Lower leg skin (tissue), 4 donors: ENCODE data around the gene PLEKHG2. TPM values are rescaled to one million over a fixed set of nuclear protein-coding genes. Genes with fewer than 3 reads are reported as not detected.

Experiments used
- DNase-seq, 2 donors: peaks; one replicate each; pipeline ENCODE4 v3.0.0-alpha.2; 2019; ENCODE audit warnings: low spot score in 2 of 2
- H3K4me3 ChIP-seq: fragments of 200-600 bp; sonication (generic); 2 replicates; pipeline ENCODE4 v1.5.1; 2017; ENCODE audit warnings: mild to moderate bottlenecking, low read depth; ENCODE audit not compliant: poor library complexity, severe bottlenecking
- CTCF ChIP-seq, 3 donors: fragments of 450-650 bp; IDR thresholded peaks; one replicate each; pipeline ENCODE4 v1.5.1; 2016; ENCODE audit warnings: antibody characterized with exemption in 3 of 3, mild to moderate bottlenecking in 3 of 3, moderate library complexity in 2 of 3
- POLR2A ChIP-seq, 2 donors: fragments of 450-650 bp; IDR thresholded peaks; one replicate each; pipeline ENCODE4 v1.6.1; 2016 to 2017; ENCODE audit warnings: antibody characterized with exemption in 2 of 2, mild to moderate bottlenecking in 1 of 2, moderate library complexity in 1 of 2
- WGBS, 2 donors: methylation state at CpG; one replicate each; pipeline ENCODE4 v1.1.5; 2018; 5-methylcytosine and 5-hydroxymethylcytosine counted together
- intact Hi-C: fragments of 100-400 bp; cut with DNase I; formaldehyde crosslinking; loops from one replicate; pipeline ENCODE4 v1.15.0; 2023; ENCODE audit warnings: low total_unique reads
- total RNA-seq, 4 donors: library from RNA; depleted of rRNA; stranded (reverse); fragments of >200 nt; gene quantifications; one replicate each; pipeline ENCODE4 v1.1.0, GENCODE V29; 2016

PLEKHG2 gene
- total RNA-seq, 4 donors from 2014 or later: 3.0 to 6.4 (median 4.3) TPM

- intact Hi-C loops: no loop called here
- peak within 1 kb of the TSS; percentile 83 for H3K4me3 ChIP-seq
- 0 to 1% methylated on average over 47 to 60 of the region's 61 CpGs for WGBS, 2 donors
- peak; percentile 97 to 100 for DNase-seq
- TF ChIP-seq CTCF (IDR thresholded peaks at IDR 0.05) (no peak), POLR2A (IDR thresholded peaks at IDR 0.05) (peak in 1 of 2 donors; percentile 75)
Measured at GRCh38 chr19:39435499-39436349, 23.3 kb downstream of the PLEKHG2 start, which contains the start of gene RPS16. TSS of gene RPS16 (minus strand) at chr19:39435949. CDS start at chr19:39435895, 54 bp downstream.

- TF ChIP-seq POLR2A (IDR thresholded peaks at IDR 0.05) (no peak), CTCF (IDR thresholded peaks at IDR 0.05) (no peak)
- WGBS, 2 donors: 4 to 15% methylated on average over 2 of the region's 2 CpGs
- intact Hi-C loops: no loop called here
- no peak overlapping the region for H3K4me3 ChIP-seq
- no peak for DNase-seq
Measured at GRCh38 chr19:39436350-39436716, 23.9 kb downstream of the PLEKHG2 start.

GRCh38 chr19:39438270-39438934 is 25.9 kb downstream of the PLEKHG2 start:
- intact Hi-C loops: no loop called here
- no peak for DNase-seq
- no peak overlapping the region for H3K4me3 ChIP-seq
- no peak for TF ChIP-seq POLR2A (IDR thresholded peaks at IDR 0.05)
- TF ChIP-seq CTCF (IDR thresholded peaks at IDR 0.05): no peak
- 86 to 87% methylated on average over 9 of the region's 9 CpGs for WGBS, 2 donors

- TF ChIP-seq CTCF (IDR thresholded peaks at IDR 0.05): no peak
- TF ChIP-seq POLR2A (IDR thresholded peaks at IDR 0.05): no peak
- 3 to 5% methylated on average over 15 to 17 of the region's 17 CpGs for WGBS, 2 donors
- intact Hi-C loops: loop anchor here (10.0 kb wide), 1 partner anchor 90 kb away; the partner anchor contains the start of gene EID2B
- peak overlapping the region; percentile 96 for H3K4me3 ChIP-seq
- DNase-seq: no peak
Measured at GRCh38 chr19:39444598-39445195, 32.2 kb downstream of the PLEKHG2 start.

- H3K4me3 ChIP-seq: peak within 1 kb of the TSS; percentile 96
- DNase-seq: peak; percentile 96 to 99
- WGBS, 2 donors: 0 to 1% methylated on average over 65 to 68 of the region's 68 CpGs
- intact Hi-C loops: loop anchor here (10.0 kb wide), 1 partner anchor 89 kb away; the partner anchor contains the start of gene EID2B
- TF ChIP-seq CTCF (IDR thresholded peaks at IDR 0.05): no peak
- TF ChIP-seq POLR2A (IDR thresholded peaks at IDR 0.05): peak in 1 of 2 donors; percentile 61
Measured at GRCh38 chr19:39445196-39446111, 33.0 kb downstream of the PLEKHG2 start, which contains the start of gene SUPT5H. TSS of gene SUPT5H (plus strand) at chr19:39445582. CDS start at chr19:39445891, 309 bp downstream.
